ENCODE data around the gene CPAMD8.

GRCh38 chr19:16977306-16977705, 49.3 kb downstream of the CPAMD8 start:
- no peak for TF ChIP-seq EZH2 (IDR thresholded peaks at IDR 0.05; ENCODE audit: borderline replicate concordance)
- TF ChIP-seq CTCF (IDR thresholded peaks at IDR 0.05; ENCODE audit: poor library complexity), result no peak
